DMS79 (cell line): ENCODE data around the gene STAB2.

Experiments
- DNase-seq: peaks from one replicate; lab custom pipeline; 2025; lab: John Stamatoyannopoulos, UW

The STAB2 gene, protein sequence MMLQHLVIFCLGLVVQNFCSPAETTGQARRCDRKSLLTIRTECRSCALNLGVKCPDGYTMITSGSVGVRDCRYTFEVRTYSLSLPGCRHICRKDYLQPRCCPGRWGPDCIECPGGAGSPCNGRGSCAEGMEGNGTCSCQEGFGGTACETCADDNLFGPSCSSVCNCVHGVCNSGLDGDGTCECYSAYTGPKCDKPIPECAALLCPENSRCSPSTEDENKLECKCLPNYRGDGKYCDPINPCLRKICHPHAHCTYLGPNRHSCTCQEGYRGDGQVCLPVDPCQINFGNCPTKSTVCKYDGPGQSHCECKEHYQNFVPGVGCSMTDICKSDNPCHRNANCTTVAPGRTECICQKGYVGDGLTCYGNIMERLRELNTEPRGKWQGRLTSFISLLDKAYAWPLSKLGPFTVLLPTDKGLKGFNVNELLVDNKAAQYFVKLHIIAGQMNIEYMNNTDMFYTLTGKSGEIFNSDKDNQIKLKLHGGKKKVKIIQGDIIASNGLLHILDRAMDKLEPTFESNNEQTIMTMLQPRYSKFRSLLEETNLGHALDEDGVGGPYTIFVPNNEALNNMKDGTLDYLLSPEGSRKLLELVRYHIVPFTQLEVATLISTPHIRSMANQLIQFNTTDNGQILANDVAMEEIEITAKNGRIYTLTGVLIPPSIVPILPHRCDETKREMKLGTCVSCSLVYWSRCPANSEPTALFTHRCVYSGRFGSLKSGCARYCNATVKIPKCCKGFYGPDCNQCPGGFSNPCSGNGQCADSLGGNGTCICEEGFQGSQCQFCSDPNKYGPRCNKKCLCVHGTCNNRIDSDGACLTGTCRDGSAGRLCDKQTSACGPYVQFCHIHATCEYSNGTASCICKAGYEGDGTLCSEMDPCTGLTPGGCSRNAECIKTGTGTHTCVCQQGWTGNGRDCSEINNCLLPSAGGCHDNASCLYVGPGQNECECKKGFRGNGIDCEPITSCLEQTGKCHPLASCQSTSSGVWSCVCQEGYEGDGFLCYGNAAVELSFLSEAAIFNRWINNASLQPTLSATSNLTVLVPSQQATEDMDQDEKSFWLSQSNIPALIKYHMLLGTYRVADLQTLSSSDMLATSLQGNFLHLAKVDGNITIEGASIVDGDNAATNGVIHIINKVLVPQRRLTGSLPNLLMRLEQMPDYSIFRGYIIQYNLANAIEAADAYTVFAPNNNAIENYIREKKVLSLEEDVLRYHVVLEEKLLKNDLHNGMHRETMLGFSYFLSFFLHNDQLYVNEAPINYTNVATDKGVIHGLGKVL (N-terminal part only)

DNA sequence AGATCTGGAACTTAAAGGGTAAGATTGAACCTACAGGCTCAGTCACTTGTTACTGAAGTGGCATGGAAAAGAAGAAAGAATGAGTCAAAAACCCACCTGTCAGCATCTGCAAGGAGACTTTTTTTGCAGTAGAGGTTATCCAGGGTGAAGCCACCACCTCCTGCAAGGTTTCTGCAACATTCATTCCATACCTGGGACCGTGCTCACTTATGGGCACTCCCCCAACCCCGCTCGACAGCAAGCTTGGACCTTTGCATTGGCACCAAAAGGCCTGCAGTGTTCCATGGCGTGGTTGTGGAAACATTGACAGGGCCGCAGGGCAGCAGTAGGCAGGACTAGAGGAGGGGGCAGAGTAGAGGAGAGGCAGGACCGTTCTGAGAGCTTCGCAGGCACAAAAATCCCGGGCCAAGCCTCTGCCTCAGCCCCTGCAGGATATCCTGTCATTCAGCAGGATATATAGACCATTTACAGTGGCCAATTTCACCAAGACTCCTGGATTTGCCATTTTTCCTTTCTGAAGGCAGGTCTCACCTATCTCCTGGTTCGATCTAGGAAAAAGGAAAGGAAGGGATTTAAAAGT is at the start of gene STAB2:
TSS of gene STAB2 (plus strand) at position 483 of the 580 bp plus-strand sequence. CDS start 204 bp downstream, outside the sequence.
- no peak for DNase-seq

DNA sequence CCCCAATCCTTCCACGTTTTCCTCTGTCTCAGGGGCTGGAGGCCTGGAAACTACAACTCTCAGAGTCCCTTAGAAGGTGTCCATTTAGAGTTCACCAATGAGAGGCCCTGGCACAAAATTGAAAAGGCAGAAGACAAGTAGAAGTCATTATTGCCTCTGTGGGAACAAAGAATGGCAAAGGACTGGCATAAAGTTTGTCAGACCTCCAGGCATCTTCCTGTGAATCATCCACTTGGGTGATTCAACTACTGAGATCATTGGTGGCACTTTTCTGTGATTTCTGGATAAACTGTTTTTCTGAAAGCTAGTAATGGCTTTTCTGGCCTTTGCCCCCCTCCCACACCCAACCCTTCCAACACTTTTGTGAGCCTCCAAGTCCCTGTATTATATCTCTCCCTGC is 48.7 kb upstream of the STAB2 start:
- DNase-seq: no peak

DNA sequence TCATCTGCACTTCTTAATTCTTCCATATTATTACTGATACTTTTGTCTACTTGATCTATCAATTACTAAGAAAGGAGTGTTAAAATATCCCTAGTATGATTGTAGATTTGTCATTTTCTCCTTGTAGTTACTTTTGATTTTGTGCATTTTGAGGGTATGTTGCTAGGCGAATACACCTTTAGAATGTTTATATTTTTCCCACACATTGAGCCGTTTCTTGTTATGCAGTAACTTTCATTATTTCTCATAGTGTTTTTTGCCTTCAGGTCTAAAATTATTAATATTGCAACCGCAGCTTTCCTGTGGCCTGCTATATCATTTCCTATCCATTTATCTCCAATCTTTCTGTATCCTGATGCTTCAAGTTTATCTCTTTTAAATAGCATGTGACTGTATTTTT is 46.8 kb upstream of the STAB2 start:
- no peak for DNase-seq

DNA sequence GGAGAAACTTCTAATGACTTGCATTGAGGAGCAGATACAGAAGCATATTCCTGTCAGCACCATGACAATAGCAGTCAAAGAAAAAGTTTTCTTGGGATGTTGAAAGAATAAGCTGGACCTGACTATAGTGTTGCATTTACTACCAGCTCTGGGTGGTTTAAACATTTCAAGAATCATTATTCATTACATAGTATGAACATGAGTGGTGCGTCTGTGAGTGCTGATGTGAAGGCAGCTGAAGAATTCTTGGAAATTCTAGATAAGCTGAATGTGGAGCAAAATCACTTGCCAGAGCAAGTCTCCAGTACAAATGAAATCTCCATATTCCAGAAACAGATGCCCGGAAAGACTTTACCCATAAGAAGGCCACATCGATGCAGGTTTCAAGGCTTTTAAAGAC is 45.0 kb upstream of the STAB2 start:
- DNase-seq: no peak

DNA sequence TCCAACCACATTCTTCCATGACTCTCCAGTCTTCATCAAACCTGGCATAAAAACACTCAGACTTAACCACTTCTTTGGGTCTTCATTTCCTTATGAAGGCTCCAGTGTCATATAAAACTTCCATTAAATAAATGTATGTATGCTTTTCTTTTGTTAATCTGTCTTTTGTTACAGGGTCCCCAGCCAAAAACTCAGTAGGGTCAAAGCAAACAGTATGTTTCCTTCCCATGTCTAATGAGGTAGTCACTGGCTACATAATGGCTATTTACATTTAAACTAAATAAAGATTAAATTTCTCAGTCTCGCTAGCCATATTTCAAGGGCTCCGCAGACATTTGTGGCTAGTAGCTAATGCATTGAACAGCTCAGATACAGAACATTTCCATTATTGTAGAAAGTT is 40.1 kb upstream of the STAB2 start:
- peak; percentile 68 for DNase-seq

DNA sequence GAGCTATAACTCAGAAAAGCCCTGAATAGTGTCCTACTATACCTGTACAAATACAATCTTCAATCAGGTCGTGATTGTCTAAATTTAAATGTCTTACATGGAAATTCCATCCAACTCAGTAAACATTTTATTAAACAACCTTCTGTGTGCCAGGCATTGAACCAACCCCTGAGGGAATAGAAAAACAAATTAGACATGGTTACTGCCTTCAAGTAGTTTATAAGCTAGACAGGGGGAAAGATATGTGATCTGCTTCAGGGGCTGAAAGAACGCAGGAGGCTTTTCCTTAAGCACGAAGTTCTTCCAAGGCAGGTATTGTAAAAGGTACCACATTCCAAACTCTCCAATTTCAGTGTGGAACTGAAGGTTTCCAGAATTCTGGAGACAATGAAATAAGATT is 39.7 kb upstream of the STAB2 start:
- peak; percentile 80 for DNase-seq

DNA sequence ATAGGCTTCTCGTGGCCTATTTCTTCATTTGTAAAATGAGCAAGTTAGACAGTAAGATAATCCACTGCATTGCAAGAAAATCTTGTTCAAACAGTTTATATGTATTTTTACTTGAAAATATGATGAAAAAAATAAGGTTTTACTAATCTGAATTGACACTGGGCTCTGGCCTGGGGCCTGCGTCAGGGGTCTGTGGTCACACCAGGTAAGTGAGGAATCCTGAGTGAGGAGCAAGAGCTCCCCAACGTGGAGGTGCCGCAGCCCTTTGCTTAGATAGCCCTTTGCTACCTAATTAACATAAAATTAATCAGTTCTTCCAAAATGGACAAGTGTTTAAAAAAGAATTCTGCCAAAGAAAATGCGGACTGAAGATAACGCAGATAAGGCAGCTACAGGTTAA is 39.1 kb upstream of the STAB2 start:
- DNase-seq: peak; percentile 75

DNA sequence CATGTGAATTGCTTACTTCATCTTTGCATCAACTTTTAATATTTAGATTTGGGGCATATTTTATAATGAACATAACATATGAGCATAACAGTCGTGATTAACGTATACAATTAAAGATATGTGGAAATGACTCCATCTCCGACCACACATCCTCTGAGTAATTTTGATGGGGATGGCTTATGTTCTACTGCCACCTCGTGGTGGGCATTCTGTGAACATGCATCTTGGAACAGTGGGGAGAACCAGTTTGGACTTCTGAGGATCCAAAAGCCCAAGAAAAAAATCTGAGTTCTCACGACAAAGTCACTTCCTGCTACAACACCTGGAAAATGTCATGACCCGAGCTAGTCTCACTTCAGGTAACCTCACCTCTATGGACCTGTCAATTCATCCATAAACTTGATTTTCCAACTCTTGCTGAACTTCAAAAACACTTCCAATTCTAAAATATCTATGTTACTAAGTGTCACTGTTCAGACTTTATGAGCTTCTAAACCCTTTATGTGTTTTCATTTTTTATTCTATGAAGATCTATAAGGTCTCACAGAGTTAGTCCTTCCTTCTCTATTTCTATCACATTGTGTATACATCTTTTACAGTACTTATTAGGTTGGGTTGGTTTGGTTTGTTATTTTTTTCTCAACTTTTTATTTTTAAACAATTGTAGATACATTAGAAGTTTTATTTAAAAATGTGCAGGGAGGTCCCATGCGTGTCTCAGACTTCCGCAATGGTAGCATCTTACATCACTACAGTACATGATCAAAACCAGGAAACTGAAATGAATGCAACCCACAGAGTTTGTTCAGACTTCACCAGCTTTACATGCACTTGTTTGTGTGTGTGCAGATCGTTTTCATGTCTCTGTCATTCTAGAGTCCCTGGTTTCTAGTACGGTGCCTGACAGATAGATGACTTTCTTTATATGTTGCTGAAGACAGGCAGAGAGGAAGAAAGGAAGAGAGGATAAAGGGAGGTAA is 38.2 kb upstream of the STAB2 start:
- peak; percentile 57 for DNase-seq

DNA sequence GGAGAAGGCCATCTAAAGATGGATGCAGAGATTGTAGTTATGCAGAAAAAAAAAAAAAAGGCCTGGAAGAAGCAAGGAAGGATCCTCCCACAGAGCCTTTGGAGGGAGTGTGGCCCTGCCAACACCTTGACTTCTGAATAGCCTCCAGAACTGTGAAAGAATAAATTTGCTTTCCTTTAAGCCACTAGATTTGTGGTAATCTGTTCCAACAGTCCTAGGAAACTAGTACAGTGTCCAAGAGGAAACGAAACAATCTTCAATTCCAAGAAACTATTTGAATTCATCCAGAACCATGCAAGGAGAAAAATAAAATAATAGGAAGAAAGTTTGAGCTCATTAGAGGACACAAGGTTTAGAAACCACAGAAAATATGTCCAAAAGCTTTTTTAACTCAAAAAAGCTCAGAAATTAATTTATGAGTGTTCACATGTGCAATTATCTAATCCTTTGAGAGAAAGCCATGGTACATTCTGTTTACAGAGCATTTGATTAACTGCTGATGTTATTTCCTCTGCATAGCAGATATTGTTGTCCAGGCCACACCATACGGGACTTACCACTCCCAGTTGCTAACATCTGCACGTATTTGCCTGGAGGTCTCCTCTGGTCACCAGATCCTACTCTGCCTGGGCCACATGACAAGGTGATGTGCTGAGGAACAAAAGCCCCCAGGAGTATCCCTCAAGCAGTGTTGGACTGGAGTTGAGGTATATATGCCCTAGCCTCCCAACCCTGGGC is 30.0 kb upstream of the STAB2 start:
- DNase-seq: no peak

DNA sequence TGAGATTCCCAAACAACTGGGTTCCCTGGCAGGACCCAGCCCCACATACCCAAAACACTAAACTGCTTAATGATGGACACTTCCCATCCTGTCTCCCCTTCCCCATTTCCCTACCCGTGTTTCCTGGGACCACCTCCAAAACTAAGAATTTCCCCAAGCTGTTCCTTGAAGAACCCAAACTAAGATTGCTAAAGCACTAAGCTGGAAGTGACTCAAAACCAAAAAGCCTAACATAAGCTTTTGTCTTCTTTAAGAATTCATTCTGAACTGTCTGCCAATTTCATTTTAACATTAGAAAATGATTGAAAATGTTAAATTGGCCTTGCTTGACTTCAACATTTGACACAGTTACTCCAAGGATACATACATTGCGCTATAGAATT is 29.5 kb upstream of the STAB2 start:
- no peak for DNase-seq

DNA sequence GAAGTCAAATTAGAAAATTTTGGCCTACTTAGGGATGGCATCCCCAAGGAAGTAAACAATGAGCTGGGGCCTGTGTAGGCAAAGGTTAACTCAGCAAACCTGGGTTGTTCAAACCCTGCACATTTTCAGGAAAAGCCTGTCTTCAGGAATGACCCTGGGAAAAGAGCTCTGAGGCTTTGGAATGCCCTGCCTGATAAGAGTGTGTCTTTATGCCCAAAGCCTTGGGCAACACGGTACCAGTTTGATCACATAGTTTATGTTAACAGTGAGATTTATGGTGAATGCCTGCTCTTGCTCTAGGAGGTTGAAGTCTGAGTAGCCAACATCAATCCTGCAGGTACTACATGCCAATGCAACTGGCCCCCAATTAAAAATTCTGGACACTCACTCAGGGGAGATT is 28.2 kb upstream of the STAB2 start:
- DNase-seq: no peak

DNA sequence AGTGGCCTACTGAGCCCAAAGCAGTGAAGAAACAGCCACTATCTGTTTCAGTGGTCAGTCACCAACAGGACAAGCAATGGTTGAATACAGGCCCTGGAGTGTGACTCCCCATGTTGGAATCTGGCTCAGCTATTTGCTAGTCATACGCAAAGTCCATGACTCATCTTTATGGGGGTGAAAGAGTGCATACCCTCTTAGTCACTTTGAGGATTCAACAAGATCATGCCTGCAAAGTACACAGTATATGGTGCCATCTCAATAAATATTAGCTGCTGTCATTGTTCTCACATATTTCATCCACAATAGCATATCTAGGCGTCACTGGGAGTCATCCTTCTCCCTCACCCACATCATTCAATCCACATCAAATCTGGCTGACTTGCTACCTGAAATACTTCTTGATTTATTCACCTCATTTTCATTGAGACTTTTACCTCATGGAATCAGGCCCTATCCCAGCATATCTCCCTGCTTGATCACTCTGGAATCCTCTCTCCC is 26.4 kb upstream of the STAB2 start:
- no peak for DNase-seq

DNA sequence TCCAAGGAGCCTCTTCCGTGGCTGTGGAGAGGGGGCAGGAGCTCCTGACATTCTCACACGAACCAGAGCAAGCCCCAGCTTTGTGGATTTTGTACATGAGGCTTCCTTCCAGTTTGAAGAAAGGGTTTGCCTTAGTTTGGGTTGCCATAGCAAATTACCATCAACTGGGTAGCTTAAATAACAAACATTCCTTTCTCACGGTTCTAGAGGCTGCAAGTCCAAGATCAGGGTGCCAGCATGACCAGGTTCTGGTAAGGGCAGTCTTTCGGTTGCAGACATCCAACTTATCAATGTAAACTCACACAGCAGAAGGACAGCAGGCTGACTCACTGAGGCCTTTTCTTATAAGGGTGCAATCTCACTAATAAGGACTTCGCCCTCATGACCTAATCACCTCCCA is 25.9 kb upstream of the STAB2 start:
- DNase-seq: no peak

DNA sequence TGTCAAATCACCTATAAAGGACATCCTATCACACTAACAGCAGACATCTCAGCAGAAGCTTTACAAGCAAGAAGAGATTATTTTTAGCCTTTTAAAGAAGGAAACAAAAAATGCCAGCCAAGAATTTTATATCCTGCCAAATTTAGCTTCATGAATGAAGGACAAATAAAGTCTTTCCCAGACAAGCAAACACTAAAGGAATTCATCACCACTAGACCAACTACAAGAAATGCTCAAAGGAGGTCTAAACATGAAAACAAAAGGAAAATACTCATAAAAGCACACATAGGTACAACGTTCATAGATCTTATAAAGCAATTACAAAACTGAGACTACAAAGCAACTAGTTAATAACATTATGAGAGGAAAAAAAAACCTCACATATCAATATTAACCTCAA is 20.7 kb upstream of the STAB2 start:
- DNase-seq: no peak

DNA sequence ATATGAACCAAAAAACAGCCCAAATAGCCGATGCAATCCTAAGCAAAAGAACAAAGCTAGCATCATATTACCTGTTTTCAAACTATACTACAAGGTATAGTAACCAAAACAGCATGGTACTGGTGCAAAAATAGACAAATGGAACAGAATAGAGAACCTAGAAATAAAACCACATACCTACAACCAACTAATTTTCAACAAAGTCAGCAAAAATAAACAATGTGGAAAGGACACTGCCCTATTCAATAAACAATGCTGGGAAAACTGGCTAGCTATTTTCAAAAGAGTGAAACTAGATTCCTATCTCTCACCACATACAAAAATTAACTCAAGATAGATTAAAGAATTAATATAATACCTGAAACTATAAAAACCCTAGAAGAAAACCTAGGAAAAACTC is 17.8 kb upstream of the STAB2 start:
- DNase-seq: no peak

DNA sequence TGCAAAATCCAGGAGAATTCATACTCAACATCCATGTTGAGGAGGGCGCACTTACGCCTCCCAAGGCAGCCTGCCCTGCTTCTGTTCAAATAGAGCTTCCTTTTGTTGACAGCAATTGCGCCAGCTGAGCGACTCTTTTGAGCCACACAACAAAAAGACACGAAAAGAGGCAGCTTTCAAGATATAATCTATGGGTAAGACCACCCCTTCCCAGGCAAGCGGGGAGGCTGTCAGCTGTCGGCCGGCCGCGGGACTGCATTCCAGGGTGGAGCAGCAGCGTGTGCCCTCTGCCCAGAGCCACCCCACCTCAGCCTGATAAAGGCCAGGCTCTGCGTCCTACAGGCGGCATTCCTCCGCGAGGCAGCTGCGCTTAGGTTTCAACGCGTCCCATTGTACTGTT is 15.8 kb upstream of the STAB2 start:
- peak; percentile 27 for DNase-seq

DNA sequence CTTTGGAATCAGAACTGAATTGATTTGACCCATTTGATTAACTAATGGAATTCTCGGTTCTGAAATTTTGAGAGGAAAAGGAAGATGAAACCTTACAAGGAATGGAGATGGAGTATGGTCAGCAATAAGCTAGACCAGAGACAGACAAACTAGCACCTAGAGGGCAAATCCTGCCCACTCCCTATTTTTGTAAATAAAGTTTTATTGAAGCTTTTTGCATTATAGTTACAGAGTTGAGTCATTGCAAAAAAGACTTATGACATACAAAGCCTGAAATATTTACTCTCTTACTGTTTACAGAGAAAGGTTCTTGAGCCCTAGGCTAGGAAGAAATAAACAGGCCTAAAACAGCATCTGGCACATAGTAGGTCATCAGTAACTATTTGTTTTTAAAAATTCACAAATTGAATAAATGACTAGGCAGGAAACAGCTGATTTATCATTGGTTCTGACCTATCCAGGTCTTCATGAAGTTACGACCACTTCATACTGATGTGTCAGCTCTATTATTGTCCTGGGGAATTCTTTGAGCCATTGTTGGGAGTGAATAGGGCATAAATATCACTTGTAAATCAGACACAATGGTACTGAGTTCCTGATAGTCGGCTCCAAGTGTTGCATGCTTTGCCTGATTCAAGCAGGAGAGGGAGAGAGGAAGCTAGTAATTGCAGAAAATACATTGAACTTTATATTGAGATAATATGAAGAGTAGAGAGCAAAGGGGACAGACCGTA is 14.6 kb upstream of the STAB2 start:
- DNase-seq: no peak

DNA sequence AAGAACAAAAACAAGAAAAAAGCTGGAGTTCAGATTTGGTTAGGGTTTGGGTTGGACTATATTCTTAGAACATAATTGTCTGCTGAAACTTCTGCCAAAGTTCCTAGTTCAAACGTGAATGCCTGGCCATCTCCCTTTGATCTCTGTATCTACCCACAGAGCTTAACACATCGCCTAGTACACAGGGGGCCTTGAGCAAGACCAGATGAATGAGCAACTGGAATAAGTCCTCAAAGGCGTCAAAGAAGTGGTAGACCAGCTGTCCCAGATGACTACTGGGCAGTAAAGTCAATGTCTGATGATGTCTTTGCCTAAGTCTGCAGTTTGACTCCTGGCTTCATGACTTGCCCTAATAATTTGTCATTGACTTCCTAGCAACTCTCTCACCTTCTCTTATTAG is 13.9 kb upstream of the STAB2 start:
- DNase-seq: no peak

DNA sequence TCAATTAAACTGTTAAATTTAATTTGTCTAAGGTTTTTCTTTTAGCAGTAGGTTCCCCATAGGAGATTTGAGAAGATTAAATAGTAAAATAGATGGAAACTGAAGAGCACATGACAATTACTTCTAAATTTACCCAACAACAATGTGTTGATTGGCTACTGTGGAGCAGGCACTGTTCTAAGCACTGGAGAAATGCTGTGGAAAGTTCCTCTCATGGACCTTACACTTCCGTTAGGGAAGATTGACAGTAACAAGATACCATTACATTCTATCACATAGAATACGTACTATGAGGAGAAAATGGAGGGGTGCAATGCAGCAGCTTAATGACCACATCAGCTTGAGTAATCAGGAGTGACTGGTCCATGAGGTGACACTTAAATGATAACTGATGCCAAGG is 8.1 kb upstream of the STAB2 start:
- no peak for DNase-seq
